Hematopoietic multipotent progenitor cell treated with erythropoietin and hydrocortisone succinate and interleukin-3 and kit ligand, for 15 days (in vitro differentiated cells): ENCODE results near the gene PHF12.

Experiments used
- DNase-seq: peaks from one replicate; pipeline ENCODE4 v3.0.0-alpha.2; 2015; ENCODE audit warnings: low spot score

PHF12 gene

GRCh38 chr17:28858801-28859355, 92.4 kb downstream of the PHF12 start:
- peak; percentile 75 for DNase-seq

DNA sequence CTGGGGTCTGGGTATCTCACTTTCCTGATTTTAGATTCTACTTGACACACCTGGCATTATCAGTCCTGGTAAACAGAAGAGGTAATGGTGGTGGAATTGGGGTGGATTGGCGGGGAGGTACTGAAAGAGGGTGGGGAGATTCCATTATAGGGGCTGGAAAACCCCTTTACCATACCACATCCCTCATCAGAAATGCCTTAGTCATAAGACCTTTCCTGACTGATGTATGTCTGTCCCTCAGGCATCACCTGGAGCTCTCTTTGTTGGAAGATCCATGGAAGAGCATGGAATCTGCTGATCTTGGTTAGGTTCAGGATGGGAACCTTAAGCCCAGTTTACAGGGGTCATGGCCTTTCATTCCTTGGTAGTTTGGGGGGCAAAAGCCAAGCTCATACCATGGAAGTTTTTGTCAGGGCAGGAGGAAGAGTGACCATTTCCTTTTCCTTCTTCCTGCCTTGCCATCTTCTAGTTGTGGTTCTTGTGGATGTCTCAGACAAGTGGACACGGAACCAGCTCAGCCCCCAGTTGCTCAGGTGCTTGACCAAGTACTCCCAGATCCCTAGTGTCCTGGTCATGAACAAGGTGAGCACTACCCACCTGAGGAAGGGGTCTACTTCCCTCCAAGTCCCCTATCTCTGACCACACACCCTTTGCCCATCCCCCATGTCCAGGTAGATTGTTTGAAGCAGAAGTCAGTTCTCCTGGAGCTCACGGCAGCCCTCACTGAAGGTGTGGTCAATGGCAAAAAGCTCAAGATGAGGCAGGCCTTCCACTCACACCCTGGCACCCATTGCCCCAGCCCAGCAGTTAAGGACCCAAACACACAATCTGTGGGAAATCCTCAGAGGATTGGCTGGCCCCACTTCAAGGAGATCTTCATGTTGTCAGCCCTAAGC, 93.2 kb downstream of the PHF12 start:
- DNase-seq: peak; percentile 72

DNA sequence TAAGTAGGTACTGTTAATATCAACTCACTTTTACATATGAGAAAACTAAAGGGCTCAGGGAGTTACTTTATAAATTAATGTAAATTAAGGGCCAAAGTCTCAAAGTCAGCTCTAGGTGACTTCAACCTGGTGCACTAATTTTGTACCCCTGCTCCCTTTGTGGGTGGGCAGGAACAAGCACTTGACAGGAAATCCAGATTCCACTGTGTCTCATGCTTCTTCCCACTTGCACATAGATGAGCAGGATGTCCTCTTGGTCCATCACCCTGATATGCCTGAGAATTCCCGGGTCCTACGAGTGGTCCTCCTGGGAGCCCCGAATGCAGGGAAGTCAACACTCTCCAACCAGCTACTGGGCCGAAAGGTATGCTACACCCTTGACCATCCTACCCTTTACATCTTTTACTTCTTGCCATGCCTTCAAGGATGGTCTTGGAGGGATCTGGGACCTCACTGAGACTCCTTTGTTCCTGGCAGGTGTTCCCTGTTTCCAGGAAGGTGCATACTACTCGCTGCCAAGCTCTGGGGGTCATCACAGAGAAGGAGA, 95.2 kb downstream of the PHF12 start:
- DNase-seq: peak; percentile 60

DNA sequence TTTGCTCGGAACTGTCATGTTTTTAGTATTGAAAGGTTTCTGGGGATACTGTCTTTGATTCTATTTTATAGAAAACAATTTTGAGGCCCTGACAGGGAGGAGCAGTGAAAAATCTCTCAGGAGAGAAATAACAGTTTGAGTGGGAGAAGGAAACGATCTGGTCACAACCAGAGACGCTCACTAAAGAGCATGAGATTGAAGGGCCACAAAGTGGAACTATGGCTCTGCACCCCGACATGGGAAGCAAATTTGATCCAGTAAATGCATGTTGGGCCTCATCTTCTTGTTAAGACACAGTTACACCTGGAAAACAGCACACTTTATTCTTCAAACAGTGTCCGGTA, 96.0 kb downstream of the PHF12 start:
- peak; percentile 55 for DNase-seq
